ENCODE measurements around the gene IFNAR1. TPM values are rescaled to one million over a fixed set of nuclear protein-coding genes. Genes with fewer than 3 reads are reported as not detected.

IFNAR1 gene
- total RNA-seq, 1 donor from 2014 or later: 64.5 TPM

DNA sequence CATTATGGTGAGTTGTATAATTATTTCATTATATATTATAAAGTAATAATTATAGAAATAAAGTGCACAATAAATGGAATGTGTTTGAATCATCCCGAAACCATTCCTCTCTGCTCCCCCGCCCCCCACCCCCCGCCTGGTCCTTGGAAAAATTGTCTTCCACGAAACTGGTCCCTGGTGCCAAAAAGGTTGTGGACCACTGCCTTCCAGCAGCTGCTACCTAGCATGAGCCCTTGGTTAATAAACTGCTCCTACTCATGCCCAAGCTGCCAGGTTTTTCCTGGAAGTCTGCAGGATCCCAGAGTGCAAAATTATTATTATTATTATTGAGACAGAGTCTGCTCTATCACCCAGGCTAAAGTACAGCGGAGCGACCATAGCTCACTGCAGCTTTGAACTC is 71.7 kb downstream of the IFNAR1 start:
- H3K27me3 ChIP-seq (ENCODE audit: low read depth): no peaks in the 10 kb centered on the region
- intact Hi-C loops (cut with DNase I): no loop called here
- H3K36me3 ChIP-seq: no peaks in the 10 kb centered on the region
- H3K4me3 ChIP-seq: no peak overlapping the region
- no peak for TF ChIP-seq CTCF (IDR thresholded peaks at IDR 0.05)
- H3K27ac ChIP-seq: peak overlapping the region; percentile 27
- H3K4me1 ChIP-seq: peaks cover 23% of the 10 kb centered on the region
- no peaks in the 10 kb centered on the region for H3K9me3 ChIP-seq
- DNase-seq (no peak), ATAC-seq (no peak)

GRCh38 chr21:33396951-33397350 is 72.2 kb downstream of the IFNAR1 start:
- Histone ChIP-seq H3K27ac (peak overlapping the region; percentile 27), H3K4me1 (peaks cover 23% of the 10 kb centered on the region)

DNA sequence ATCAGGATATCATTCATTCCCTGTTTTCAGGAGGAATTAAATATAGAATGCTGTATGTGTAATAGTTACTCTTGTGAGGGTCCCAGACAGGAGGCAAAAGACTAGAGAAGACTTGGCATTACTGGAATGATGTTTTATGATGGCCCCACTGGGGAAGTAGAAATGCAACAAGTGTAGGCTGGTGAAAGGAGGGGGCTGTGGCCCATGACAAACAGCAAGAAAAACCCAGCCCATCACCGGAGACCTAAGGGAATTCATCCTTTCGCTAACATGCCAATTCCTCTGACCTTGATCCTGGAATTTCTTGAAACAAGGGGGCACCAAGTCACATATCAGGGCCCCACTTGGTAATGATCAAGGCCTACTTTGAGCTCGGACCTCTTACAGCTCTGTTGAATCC is 72.9 kb downstream of the IFNAR1 start:
- intact Hi-C loops (cut with DNase I): no loop called here
- Histone ChIP-seq H3K9me3 (no peaks in the 10 kb centered on the region), H3K36me3 (no peaks in the 10 kb centered on the region), H3K4me3 (no peak overlapping the region), H3K27ac (no peak overlapping the region), H3K27me3 (ENCODE audit: low read depth) (no peaks in the 10 kb centered on the region), H3K4me1 (peaks cover 23% of the 10 kb centered on the region)
- no peak for DNase-seq
- ATAC-seq: no peak
- TF ChIP-seq CTCF (IDR thresholded peaks at IDR 0.05): no peak

More at GRCh38 chr21:33396951-33397350, 72.2 kb downstream of the IFNAR1 start:
- DNase-seq (no peak), ATAC-seq (peak in 1 of 2 donors; percentile 28)
- H3K4me3 ChIP-seq: no peak overlapping the region
- intact Hi-C loops (cut with DNase I): no loop called here
- H3K36me3 ChIP-seq: no peaks in the 10 kb centered on the region
- H3K9me3 ChIP-seq: no peaks in the 10 kb centered on the region
- no peak for TF ChIP-seq CTCF (IDR thresholded peaks at IDR 0.05)
- H3K27me3 ChIP-seq (ENCODE audit: low read depth): no peaks in the 10 kb centered on the region

DNA sequence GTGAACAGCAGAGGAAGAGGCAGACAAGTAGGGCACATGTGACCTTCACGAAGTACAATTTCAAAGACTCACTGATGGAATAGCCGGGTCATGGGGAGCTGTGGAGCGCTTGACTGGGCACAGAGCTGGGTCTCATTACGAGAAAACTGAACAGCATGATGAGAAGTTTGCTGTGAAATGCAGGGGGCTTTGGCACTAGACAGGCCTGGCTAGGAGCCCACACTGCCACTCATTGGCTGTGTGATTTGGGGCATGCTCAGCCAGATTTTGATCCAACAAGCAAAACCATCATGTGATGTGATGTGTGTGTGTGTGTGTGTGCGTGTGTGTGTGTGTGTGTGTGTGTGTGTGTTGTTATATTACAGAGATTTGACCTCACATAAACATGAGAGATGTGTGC is 73.6 kb downstream of the IFNAR1 start:
- no peak for DNase-seq
- TF ChIP-seq CTCF (IDR thresholded peaks at IDR 0.05): no peak
- H3K4me1 ChIP-seq: peaks cover 23% of the 10 kb centered on the region
- no peak for ATAC-seq
- intact Hi-C loops (cut with DNase I): no loop called here
- H3K27ac ChIP-seq: no peak overlapping the region
- H3K27me3 ChIP-seq (ENCODE audit: low read depth): no peaks in the 10 kb centered on the region
- H3K9me3 ChIP-seq: no peaks in the 10 kb centered on the region
- H3K36me3 ChIP-seq: no peaks in the 10 kb centered on the region
- no peak overlapping the region for H3K4me3 ChIP-seq

GRCh38 chr21:33401630-33401992 is 76.8 kb downstream of the IFNAR1 start:
- H3K4me3 ChIP-seq: no peak overlapping the region
- no peaks in the 10 kb centered on the region for H3K9me3 ChIP-seq
- H3K27me3 ChIP-seq (ENCODE audit: low read depth): no peaks in the 10 kb centered on the region
- peaks cover 26% of the 10 kb centered on the region for H3K4me1 ChIP-seq
- intact Hi-C loops (cut with DNase I): no loop called here
- H3K36me3 ChIP-seq: no peaks in the 10 kb centered on the region
- ATAC-seq (no peak), DNase-seq (no peak)
- TF ChIP-seq CTCF (IDR thresholded peaks at IDR 0.05): no peak
- H3K27ac ChIP-seq: peak overlapping the region; percentile 96

Data from lower lobe of right lung (tissue), 2 donors.